Fibroblast of skin of right quadriceps (primary cell): ENCODE data around the gene SUV39H2.
"Not testable (repeated sequence)": the region's sequence is repeated elsewhere in the genome, so short reads cannot be mapped to it uniquely, and the experiment has no call there.

Experiments used
- DNase-seq: peaks from one replicate; pipeline ENCODE4 v3.0.0-alpha.2; 2013

SUV39H2 gene

GRCh38 chr10:14878266-14879123 is at the start of gene SUV39H2:
Gene SUV39H2 (plus strand): TSS chr10:14878866. CDS start chr10:14878889, 23 bp downstream.
- DNase-seq, result peak; percentile 95

- no peak for DNase-seq
These were observed 45.6 kb upstream of the SUV39H2 start for GRCh38 chr10:14833106-14833505.

- DNase-seq, result peak; percentile 57
These were observed 42.5 kb upstream of the SUV39H2 start for GRCh38 chr10:14836208-14836607.

- no peak for DNase-seq
These were observed 41.5 kb upstream of the SUV39H2 start for GRCh38 chr10:14837003-14837756.

- DNase-seq, result peak; percentile 99
These were observed 40.7 kb upstream of the SUV39H2 start, which contains the start of the genes CDNF, HSPA14 and MSANTD7 for GRCh38 chr10:14837757-14838581. Gene CDNF (minus strand): TSS chr10:14838037. CDS start chr10:14837946, 91 bp downstream. Gene HSPA14 (plus strand): TSS chr10:14838306. CDS start chr10:14838403, 97 bp downstream. Gene MSANTD7 (plus strand): TSS chr10:14838306. CDS start chr10:14842285, 3,979 bp downstream.

- DNase-seq, result peak; percentile 11
These were observed 39.9 kb upstream of the SUV39H2 start for GRCh38 chr10:14838582-14839304.

GRCh38 chr10:14839305-14839695 is 39.4 kb upstream of the SUV39H2 start:
- DNase-seq, result no peak

- DNase-seq, result no peak
These were observed 38.5 kb upstream of the SUV39H2 start for GRCh38 chr10:14840178-14840577.

GRCh38 chr10:14843327-14843988 is 35.2 kb upstream of the SUV39H2 start:
- DNase-seq, result no peak

GRCh38 chr10:14844948-14845347 is 33.7 kb upstream of the SUV39H2 start:
- DNase-seq, result no peak

GRCh38 chr10:14852236-14852635 is 26.4 kb upstream of the SUV39H2 start:
- DNase-seq, result no peak

- no peak for DNase-seq
These were observed 23.2 kb upstream of the SUV39H2 start for GRCh38 chr10:14855453-14855852.

GRCh38 chr10:14858338-14858960 is 20.2 kb upstream of the SUV39H2 start:
- no peak for DNase-seq

GRCh38 chr10:14859043-14859442 is 19.6 kb upstream of the SUV39H2 start:
- no peak for DNase-seq

- no peak for DNase-seq
These were observed 18.9 kb upstream of the SUV39H2 start for GRCh38 chr10:14859775-14860174.

GRCh38 chr10:14860791-14861190 is 17.9 kb upstream of the SUV39H2 start:
- no peak for DNase-seq

- not testable (repeated sequence) for DNase-seq
These were observed 14.2 kb upstream of the SUV39H2 start for GRCh38 chr10:14864466-14864865.

GRCh38 chr10:14864871-14865270 is 13.8 kb upstream of the SUV39H2 start:
- not testable (repeated sequence) for DNase-seq

GRCh38 chr10:14873090-14873760 is 5.4 kb upstream of the SUV39H2 start:
- DNase-seq, result peak; percentile 65

GRCh38 chr10:14875941-14876340 is 2.7 kb upstream of the SUV39H2 start:
- no peak for DNase-seq
